Choroid plexus epithelial cell (primary cell): Measurements from ENCODE around the gene PAK6.
A peak's percentile ranks its signal among the peaks of the same experiment; 100 is the strongest.

Experiments
- DNase-seq: peaks from one replicate; pipeline ENCODE4 v3.0.0-alpha.2; 2010; ENCODE audit warnings: low read depth
- H3K4me3 ChIP-seq: 2 replicates; pipeline ENCODE4 v1.5.1; 2011; ENCODE audit warnings: low read depth, mild to moderate bottlenecking, control low read depth, low read length, moderate library complexity
- TF ChIP-seq, protein P1 (sequence below): conservative IDR thresholded peaks from 2 replicates; pipeline ENCODE4 v1.5.1; 2011; ENCODE audit warnings: low read depth, mild to moderate bottlenecking, control low read depth, inconsistent platforms, low read length, moderate library complexity

Gene PAK6

DNA sequence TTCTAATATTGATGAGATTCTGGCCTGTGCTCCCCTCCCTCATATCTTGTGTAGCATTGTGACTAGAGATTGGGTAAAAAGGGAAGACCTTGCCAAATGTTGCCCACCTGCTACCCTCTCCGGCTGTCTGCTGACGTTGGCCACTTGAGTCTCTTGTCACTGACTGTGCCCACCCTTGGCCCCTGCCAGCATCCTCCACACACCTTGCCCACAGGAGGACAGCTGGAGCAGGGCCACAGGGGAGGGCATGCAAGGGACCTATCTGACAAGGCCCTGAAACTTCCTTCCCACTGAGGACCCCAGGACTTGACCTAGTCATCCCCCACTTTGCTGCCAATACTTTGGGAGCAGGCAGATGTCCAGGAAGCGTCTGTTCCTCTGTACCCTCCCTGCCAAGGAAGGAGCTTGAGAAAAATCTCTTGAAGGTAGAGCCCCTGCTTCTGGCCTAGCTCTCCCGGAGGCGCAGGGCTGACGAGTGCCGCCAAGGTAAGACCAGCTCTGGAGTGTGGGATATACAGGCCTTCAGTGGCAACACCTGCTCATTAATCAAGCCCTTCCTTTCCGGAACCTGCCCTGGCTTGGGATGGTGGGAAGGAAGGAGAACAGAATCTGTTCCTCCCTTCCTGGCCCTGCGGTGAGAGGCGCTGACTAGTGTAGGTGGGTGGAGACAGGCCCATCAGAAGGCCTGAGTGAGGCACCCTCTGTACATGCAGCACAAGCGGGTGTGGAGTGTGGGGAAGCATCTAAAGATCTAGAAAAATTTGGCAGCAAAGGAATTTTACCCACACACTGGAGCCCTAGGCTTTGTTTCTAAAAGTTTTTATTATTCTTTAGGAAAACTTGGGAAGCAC is 4.9 kb upstream of the PAK6 start:
- no peak overlapping the region for H3K4me3 ChIP-seq
- no peak for DNase-seq
- TF ChIP-seq, protein P1, sequence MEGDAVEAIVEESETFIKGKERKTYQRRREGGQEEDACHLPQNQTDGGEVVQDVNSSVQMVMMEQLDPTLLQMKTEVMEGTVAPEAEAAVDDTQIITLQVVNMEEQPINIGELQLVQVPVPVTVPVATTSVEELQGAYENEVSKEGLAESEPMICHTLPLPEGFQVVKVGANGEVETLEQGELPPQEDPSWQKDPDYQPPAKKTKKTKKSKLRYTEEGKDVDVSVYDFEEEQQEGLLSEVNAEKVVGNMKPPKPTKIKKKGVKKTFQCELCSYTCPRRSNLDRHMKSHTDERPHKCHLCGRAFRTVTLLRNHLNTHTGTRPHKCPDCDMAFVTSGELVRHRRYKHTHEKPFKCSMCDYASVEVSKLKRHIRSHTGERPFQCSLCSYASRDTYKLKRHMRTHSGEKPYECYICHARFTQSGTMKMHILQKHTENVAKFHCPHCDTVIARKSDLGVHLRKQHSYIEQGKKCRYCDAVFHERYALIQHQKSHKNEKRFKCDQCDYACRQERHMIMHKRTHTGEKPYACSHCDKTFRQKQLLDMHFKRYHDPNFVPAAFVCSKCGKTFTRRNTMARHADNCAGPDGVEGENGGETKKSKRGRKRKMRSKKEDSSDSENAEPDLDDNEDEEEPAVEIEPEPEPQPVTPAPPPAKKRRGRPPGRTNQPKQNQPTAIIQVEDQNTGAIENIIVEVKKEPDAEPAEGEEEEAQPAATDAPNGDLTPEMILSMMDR: no peak

DNA sequence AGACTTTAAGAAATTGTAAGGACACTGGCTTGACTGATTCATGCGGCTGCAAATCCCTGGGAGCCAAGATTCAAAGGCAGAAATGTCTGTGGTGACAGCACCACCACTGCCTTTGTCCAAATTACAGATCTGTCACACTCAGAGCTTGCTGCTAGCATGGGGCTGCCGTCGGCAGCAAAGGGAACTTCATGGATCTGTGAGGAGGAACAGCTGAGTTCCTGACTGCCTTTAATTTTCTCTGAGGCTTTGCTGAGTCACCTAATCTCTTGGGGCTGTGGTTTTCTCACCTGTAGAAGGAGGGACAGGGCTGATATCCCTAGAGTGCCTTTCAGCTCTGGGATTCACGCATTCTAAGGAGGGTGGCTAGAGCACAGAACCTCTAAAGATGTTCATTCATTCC is 4.1 kb upstream of the PAK6 start:
- TF ChIP-seq, protein P1: no peak
- no peak for DNase-seq
- no peak overlapping the region for H3K4me3 ChIP-seq

DNA sequence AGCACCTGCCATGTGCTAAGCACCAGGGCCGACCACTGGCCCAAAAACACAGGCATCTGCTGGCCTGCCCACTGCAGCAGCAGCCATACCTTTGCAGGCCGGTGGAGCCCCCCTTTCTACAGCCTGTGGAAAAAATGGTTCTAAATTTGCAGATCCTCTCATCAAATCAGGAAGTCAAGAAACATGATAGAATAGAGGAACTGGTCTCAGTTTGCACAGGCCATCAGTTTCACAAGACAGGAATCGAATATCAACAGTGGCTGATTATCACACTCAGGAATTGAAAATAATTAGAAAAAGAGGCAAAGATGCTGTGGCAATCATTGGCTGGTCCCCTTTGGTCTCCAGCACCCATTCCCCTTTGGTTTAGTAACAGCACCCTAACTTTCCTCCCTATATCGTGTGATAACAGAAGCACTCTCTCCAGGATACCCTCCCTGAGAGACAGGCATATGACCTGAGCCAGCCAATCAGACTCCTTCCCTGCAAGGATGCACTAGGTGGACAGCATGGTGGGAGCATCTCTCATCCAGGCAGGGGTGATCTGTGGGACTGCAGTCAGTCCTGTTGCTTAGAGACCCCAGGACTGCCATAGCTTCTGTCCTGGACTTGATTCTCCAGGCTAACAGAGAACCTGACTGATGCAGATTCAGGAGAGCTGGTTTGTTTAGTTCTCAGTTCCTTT is 3.5 kb upstream of the PAK6 start:
- H3K4me3 ChIP-seq: no peak overlapping the region
- DNase-seq: no peak
- TF ChIP-seq, protein P1: no peak

DNA sequence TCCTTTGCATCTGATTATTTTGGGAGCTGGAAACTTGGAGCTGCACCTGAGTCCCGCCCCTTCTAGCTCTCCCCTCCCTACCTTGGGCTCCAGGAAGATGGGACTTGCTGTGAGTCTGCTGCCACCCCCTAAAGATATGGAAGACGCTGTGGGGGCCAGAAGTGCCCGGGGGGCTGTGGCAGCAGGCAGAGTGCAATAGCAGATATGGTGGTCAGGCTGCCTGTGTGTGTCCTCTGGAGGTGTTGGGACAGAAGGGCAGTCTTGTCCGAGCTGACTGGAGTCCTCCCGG is 485 bp downstream of the PAK6 start:
- H3K4me3 ChIP-seq: peak overlapping the region; percentile 53
- TF ChIP-seq, protein P1: no peak
- DNase-seq: no peak

DNA sequence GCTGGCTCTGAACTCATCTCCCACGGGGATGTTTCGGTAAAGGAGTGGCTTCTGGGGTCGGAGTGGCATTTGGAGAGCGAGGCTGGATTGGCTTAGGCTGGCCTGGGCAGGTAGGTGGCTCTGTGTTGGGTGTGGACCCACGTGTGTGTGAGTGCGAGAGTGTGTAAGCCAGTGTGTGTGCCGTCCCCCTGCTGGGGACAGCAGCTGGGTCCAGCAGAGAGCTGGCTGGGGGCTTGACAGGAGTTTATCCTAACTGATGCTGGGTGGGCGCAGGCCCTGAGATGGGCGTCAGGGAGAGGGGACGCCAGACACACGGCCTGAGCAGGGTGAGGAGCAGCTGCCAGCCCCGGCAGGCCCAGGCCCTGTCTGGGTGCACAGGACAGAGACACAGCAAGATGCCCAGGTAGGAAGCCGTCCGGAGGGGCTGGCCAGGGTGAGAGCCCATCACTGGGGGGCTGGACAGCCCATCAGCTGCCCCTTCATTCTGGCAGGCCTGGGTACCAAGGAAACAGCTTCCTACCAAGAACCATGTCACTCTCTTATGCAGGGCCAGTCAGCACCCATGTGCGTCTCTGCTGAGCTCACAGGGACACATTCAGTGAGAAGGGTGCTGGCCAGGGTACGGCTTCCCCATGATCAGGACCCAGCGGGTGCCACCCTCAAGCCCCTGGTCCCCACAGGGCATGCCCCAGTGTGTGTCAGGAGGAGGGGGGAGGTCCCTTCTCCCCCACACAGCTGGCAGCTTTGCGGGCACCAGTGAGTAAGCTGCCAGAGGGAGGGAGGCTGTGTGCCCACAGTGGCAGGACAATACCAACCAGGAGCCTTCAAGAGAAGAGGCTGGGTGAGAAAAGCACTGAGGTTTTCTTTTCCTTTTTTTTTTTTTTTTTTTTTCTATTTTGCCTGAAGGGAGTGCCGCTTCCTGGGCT is 1.1 kb downstream of the PAK6 start:
- TF ChIP-seq, protein P1: no peak
- no peak overlapping the region for H3K4me3 ChIP-seq
- DNase-seq: no peak

DNA sequence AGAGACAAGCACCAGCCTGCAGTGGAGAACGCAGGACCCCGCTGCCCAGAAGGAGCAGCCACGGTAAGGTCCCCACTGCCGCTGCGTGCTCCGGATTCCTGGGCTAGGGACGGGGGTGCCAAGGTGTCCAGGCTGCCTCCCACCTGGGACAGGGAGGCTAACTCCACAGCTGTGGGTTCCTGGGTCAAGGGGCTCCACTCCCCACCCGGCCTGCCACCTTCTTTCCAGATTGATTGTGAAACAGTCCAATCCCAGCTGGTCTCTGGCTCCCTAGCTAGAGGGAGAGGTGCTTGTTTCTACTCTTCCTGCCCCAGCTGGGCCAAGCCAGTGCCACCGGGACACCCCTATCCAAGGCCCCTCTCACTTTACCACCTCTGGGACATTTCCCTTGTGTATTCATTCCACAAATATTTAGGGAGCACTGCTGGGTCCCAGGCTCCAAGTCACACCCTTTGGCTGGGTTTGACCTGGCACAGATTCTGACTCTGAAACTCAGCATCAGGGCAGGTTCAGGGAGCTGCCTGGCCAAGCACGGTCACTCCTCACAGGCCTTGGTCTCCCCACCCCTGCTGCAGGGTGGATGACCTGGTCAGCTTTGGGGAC is 1.9 kb downstream of the PAK6 start:
- TF ChIP-seq, protein P1: no peak
- no peak for DNase-seq
- H3K4me3 ChIP-seq: no peak overlapping the region
